M059J (cell line): ENCODE measurements around the gene ID1. TPM values are rescaled to one million over a fixed set of nuclear protein-coding genes. Genes with fewer than 3 reads are reported as not detected.
"Not testable (repeated sequence)": the region's sequence is repeated elsewhere in the genome, so short reads cannot be mapped to it uniquely, and the experiment has no call there.

Experiments used
- DNase-seq: peaks from one replicate; pipeline ENCODE4 v3.0.0-alpha.2; 2012; ENCODE audit warnings: low read depth
- total RNA-seq: library from RNA; depleted of rRNA; stranded (reverse); fragments of >200 nt; shearing (Covaris generic); gene quantifications from 2 replicates; pipeline ENCODE4 v1.2.3, GENCODE V29; 2014

The ID1 gene
- total RNA-seq, 1 experiment from 2014 or later, result 1,771 TPM

DNA sequence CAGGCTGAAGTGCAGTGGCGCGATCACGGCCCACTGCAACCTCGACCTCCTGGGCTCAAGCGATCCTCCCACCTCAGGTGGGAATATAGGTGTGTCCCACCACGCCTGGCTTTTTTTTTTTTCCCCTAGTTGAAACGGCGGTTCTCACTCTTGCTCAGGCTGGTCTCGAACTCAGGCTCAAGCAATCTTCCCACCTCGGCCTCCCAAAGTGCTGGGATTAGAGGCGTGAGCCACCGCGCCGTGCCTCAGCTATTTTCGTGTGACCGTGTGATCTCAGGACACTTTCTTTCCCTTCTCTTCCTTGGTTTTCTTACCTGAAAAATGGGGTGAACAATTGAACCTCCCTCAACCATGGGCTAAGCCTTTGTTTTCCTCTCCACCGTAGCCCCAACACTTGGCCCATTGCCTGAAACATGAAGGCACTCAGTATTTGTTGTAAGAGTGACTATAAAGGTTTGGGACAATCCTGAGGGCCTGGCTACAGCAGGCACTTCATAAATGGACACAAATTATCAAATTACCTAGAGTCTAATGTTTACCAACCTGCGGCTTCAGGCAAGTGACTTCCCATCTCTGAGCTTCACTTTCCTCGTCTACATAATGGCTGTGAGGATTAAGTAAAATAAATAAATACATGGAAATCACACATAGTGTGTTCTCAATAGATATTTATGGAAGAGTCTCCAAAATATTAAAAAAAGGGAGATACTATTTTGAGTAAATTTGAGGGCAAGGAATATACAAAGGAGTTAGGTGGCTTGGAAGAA, 31.4 kb upstream of the ID1 start:
- peak; percentile 74 for DNase-seq

DNA sequence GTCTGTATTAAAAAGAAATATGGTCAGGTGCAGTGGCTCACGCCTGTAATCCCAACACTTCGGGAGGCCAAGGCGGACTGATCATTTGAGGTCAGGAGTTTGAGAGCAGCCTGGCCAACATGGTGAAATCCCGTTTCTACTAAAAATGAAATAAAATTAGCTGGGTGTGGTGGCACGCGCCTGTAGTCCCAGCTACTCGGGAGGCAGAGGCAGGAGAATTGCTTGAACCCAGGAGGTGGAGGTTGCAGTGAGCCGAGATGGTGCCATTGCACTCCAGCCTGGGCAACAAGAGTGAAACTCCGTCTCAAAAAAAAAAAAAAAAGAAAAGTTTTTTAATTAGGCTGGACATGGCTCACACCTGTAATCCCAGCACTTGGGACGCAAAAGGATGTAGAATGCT, 30.1 kb upstream of the ID1 start:
- not testable (repeated sequence) for DNase-seq

DNA sequence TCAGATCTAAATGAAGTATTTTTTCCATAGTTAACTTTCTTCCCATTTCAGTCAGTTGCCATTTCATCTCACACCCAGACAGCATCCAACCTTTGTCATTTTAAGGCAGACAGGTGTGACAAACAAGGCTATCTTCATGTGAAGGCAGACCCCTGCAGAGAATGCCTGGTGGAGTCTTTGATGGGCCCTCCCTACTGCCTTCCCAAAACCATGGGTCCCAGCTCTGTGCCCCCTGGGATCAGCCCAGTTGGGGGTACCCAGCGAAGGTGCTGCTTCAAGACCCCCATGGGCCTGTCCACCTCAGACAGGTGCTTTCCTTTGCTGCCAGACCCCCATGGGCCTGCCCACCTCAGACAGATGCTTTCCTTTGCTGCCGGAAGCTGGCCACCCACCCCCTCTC, 28.3 kb upstream of the ID1 start:
- no peak for DNase-seq

DNA sequence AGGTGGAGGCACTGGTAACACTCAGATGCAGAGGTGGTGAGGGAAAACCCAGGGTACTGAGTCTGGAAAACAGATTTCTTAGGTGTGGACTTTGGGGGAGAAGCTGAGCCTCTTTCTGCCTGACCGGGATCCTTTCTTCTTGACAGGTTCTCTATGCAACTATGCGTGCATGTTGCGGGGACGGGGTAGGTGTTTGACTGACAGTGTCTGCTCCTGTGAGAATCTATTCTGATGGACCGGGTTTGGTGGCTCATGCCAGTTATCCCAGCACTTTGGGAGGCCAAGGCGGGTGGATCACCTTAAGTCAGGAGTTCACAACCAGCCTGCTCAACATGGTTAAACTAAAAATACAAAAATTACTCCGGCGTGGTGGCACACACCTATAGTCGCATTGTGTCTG, 27.9 kb upstream of the ID1 start:
- no peak for DNase-seq

DNA sequence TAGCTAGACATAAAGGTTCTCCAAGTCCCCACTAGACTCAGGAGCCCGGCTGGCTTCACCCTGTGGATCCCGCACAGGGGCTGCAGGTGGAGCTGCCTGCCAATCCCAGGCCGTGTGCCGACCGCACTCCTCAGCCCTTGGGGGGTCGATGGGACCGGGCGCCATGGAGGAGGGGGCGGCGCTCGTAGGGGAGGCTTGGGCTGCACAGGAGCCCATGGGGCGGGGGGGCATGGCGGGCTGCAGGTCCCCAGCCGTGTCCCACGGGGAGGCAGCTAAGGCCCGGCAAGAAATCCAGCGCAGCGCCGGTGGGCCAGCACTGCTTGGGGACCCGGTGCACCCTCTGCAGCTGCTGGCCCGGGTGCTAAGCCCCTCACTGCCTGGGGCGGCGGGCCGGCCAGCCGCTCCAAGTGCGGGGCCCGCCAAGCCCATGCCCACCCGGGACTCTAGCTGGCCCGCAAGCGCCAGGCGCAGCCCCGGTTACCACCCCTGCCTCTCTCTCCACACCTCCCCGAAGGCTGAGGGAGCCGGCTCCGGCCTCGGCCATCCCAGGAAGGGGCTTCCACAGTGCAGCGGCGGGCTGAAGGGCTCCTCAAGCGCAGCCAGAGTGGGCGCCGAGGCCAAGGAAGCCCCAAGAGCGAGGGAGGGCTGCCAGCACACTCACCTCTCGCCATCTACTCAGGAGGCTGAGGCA, 26.5 kb upstream of the ID1 start:
- DNase-seq, result no peak

DNA sequence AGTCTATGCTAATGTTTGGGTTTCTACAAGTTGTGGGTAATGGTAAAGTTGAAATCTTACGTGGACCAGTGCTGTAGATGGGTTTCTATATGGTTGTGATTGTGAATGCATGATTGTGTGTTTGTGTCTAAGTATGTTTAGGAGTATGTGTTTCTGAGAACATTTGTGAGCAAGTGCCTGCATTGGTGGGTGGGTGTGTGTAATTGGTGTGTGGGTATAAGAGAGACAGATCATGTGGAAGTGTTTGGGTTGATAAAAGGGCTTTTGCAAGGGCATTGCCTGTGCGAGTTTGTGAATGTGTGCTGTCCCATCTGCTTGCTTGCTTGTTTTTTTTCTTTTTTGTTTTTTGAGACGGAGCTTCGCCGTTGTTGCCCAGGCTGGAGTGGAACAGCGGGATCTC, 25.8 kb upstream of the ID1 start:
- DNase-seq, result no peak

DNA sequence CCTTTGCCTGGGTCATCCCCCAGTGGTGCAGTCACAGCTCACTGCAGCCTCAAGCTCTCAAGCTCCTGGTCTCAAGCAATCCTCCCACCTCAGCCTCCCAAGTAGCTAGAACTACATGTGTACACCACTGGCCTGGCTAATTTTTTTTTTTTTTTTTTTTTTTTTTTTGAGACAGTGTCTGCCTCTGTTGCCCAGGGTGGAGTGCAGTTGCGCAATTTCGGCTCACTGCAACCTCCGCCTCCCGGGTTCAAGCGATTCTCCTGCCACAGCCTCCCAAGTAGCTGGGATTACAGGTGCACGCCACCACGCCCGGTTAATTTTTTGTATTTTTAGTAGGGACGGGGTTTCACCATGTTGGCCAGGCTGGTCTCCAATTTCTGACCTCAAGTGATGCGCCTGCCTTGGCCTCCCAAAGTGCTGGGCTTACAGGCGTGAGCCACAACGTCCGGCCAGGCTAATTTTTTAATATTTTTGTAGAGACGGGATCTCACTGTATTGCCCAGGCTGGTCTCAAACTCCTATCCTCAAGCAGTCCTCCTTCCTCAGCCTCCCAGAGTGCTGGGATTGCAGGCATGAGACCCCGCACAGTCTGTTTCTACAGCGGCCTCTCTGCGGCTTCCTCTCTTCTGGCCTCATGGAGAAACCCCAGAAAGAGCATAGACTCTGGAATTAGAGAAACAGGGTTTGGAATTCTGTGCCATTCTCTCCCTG, 25.0 kb upstream of the ID1 start:
- DNase-seq, result not testable (repeated sequence)

DNA sequence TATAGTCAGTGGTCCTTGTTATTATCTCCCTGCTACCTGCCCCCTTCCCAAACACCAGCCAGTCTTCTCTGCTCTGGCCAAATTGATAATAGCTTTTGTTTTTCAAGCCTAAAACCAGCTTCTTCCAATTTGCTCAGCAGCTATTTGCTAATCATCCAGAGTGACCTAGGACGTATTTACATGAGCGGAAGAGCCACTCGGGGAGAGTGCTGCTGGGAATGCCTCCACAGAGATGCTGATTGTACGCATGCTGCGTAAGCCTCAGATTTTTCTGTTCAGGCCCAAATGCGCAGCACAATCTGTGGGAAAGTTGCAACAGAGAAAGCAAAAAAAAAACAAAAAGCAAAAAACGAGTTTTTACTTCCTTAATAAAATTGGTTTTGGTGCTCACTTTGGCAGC, 24.4 kb upstream of the ID1 start:
- DNase-seq, result no peak

DNA sequence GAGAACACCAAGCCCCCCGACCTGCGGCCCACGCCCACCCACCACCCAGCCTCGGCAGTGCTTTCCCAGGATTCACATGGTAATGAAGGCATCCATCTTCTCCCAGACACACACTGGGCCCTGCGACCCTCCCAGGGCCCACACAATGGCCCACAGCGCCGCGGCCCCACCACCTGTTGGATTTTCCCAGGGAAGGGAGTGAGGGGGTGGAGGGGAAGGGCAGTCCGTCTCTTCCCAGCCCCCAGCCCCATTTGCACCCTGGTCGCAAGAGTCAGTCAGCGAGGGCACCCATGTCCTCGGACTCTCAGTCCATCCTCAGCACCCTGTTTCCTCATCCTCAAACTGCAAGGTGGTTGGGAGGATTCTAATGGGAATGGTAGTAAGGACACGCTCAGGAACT, 23.7 kb upstream of the ID1 start:
- no peak for DNase-seq

DNA sequence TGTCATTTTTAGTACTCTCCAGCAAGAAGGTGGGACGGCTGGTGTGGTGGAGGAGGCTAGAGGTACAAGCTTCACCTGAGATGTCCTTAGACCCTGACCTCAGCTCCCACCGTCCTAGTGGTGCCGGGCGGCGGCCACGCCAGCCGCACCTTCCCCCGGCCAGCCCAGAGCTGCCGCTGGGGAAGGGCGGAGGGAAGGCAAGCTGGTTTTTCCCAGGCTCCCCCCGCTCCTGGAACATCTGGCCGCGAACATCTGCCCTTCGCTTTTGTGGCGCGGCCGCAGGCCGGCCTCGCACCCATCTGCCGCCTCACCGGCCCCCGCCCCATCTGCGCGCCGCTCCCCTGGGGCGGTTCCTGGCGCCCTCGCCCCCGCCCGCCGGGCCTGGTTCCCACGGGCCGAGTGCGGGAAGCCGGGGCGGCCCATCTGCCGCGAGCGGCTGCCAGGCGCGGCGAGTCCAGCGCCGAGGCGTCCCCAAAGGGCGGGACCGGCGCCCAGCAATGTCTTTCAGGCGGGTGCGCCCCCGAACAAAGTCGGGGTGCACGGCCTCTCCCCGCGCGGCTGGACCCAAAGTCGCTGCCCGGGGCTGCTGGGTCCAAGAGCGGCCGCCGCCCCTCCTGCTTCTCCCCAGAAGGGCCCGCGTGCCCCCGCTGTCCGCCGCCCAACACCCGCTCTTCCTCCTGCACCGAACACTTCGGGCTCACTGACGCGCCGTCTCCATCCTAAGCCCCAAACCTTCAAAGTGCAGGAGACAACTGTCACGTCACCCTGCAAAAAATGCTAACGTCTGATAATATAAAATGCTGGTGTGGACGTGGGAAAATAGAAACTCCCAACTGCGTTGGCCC, 17.3 kb upstream of the ID1 start:
- DNase-seq, result peak; percentile 47

DNA sequence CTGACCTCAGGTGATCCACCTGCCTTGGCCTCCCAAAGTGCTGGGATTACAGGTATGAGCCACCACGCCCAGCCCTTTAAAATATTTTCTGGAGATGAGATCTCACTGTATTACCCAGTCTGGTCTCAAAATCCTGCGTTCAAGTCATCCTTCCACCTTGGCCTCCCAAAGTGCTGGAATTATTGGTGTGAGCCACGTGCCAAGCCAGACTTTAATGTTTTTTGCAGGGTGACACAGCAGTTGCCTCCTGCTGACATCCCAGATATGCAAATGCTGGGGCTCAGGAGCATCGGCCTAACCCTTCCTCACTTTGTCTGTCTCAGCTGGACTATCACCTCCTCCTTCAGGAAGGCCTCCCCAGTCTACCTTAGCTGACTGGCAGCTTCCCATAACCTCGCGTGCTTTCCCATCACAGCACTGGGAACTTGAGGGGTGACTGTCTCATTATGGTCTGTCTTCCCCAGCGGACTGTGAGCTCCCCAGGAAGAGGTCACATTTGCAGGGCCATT, 14.3 kb upstream of the ID1 start:
- DNase-seq, result peak; percentile 66

DNA sequence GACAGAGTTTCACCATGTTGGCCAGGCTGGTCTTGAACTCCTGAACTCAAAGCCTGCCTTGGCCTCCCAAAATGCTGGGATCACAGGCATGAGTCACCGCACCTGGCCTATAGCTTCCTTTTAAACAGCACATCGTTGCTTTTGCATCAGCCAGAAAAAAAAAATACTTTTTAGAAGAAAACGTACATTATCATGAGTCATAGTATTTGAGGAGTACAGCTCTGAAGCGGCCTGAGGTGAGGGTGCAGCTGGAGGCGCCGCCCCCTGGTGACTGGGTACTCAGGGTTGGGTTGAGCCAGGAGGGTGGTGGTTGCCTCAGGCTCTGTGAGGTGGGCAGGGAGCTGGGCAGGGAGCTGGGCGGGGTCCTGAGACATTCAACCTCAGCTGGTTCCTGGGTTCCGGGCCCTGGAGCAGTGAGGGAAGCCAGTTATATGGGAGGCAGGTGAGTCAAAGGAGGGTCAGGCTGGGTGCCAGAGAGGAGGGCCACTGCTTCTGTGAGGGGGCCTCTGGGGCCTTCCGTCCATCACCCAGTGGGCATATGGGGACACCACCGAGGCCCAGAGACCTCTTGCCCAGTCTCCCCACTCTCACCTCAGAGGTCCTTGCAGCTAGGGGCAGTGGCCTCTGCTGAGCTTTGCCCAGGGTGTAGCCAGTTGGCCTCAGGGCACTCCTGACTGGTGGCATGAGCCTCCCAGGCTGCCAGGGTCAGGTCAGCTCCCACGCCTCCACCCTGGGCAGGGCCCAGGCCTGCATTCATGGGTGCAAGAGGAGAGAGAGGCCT, 11.7 kb upstream of the ID1 start:
- DNase-seq, result peak; percentile 100

DNA sequence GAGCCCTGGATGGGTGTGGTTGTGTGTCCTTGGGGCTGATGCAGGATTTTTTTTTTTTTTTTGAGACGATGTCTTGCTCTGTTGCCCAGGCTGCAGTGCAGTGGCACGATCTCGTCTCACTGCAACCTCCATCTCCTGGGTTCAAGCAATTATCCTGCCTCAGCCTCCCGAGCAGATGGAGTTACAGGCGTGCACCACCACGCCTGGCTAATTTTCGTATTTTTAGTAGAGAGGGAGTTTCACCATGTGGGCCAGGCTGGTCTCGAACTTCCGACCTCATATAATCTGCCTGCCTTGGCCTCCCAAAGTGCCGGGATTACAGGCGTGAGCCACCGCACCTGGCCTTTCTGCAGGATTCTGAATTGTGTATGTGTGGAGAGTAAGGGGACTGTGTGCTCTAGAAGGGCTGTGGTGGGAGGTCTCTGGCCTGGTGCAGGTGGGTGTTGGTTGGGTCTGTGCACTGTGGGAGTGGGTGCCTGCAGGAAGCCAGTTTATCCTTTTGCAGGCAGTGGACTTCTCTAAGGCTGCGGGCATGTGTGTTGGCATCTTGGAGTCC, 11.0 kb upstream of the ID1 start:
- no peak for DNase-seq

DNA sequence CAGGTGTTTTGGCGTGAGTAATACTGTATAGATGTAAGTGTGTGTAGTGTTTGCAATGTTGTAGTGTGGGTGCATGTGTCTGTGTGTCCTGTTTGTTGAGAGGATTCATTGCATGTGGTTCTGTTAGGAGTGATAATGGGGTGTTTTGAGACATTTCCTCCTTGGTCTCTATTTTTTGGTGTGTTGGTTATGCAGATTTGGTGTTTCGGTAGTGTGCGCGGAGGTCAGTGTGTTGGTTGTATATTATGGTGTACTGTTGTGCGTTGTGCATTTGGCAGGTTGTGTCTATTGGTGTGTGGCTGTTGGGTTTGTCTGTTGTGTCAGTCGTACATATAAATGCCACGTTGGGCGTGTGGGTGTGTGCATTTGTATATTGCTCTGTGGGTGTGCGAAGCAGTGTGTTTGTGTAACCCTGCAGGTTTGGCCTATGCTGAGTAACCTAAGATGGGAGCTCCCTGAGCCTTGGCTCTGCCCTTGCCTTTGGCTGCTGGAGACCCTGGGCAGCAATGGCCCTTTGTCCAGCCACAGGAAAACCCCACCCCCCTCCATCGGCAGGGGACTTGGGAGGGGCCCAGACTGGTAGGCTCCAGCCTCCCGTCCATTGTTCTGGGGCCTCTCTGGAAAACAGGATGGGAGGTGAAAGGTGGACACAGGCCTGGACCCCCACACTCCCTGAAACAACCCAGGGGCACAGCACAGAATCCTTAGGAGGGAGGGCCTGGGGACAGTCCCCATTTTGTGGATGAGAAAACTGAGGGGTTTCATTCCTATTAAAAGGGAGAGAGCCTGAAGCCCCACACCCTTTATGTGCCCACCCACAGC, 10.3 kb upstream of the ID1 start:
- peak; percentile 72 for DNase-seq

DNA sequence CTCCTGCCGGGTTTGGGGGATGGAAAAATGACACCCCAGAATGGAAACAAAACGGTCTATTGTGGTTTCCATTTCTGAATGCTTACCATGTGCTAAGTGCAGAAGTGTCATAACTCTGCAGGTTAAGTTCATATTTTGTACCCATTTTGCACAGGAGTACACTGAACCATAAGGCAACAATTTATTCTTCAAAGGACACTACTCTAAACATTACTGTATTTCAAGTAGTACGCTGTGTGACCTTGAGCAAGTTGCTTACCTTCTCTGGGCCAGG, 9.8 kb upstream of the ID1 start:
- no peak for DNase-seq

DNA sequence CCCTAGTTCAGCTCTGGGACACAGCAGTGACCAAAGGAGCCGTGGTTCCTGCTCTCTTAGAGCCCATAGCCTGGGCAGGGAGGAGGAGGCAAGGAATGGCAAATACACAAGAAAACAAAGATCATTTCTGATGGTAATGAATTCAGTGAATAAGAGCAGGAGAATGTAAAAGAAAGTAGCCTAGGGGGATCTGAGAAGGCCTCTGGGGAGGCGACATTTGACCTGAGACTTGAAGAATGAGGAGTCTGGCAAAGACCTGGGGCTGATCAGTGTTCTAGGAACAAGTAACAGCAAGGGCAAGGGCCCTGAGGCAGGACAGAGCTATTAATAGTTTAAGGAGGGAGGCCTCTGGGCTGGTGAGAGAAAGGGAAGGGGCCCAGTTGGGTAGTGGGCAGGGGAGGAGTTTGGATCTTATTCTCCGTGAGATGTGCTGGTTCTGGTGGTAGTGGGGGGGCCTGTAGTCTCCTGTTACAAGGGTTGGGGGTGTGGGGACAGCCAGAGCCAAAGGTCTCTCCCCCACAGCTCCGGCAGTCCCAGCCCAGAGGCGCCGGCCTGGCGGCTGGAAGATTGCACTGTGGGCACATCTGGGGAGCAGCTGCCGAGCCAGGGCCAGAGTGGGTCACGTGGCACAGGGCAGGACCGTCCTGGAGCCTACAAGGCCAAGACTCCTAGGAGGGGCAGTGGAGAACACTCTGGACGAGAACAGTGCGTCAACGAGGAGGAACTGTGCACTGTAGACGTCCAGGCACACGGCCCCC, 9.3 kb upstream of the ID1 start:
- peak; percentile 100 for DNase-seq

DNA sequence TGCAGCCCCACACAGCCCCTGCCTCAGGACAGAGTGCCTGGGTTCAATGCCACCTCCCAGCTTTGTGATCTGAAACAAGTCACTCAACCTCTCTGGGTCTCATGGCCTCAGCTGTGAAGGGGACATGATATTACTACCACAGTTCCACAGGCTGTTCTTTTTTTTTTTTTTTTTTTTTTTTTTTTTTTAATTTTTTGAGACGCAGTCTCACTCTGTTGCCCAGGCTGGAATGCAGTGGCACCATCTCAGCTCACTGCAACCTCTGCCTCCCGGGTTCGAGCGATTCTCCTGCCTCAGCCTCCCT, 8.7 kb upstream of the ID1 start:
- not testable (repeated sequence) for DNase-seq

DNA sequence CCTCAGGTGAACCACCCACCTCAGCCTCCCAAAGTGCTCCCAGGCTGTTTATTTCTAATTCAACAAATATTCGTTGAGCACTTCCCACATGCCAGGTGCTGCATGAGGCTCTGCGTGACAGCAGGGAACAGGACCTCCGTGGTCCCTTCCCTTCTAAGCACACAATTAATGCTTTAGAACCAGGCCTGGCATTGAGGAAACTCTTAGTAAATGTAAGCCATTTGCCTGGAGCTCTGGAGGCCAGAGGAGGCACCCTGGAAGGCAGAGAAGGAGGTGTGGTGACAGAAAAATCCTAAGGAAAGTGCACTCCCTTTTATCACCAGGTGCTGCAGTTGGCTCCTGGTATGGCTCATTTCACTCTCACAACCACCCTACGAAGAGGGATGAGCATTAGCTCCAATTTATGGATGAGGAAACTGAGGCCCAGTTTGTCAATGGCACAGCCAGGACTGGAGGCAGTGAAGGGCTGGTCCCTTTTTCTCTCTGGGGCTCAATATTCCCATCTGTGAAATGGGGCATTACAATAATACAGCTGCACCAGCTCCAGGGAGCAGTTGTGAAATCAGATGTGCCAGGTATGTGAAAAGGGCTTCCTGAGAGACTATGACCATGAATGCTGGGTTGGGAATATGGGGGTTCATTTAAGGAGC, 8.1 kb upstream of the ID1 start:
- DNase-seq, result peak; percentile 70

DNA sequence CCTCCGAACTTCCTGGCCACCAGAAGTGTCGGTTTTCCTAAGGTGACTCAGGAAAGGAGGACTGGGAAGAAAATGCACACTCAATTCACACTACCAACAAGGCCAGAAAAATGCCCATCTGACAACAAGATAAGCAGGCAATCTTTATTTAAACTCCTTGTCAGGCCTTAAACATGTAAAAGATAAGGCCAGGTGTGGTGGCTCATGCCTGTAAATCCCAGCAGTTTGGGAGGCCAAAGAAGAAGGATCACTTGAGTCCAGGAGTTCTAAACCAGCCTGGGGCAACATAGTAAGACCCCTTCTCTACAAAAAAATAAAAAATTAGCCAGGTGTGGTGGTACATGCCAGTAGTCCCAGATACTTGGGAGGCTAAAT, 7.6 kb upstream of the ID1 start:
- peak; percentile 23 for DNase-seq
